ENCODE data around the gene CTH. TPM values are rescaled to one million over a fixed set of nuclear protein-coding genes. Genes with fewer than 3 reads are reported as not detected.
"Not testable (repeated sequence)": the region's sequence is repeated elsewhere in the genome, so short reads cannot be mapped to it uniquely, and the experiment has no call there.

The CTH gene
- polyA plus RNA-seq, 6 donors from 2014 or later: 0.74 to 2.2 (median 1.7) TPM; not detected in 1

DNA sequence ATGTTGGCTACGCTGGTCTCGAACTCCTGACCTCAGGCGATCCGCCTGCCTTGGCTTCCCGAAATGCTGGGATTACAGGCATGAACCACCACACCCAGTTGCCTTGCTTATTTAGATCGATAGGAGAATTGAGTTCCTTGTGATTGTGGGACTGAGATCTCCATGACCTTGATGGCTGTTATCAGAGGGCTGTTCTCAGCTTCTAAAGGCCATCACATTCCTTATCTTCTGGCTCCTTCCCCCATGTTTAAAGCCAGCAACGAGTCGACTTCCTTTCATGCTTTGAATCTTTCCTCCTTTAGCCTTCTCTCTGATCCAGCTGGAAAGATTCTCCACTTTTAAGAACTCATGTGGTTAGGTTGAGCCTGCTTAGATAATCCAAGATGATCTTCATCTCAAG lies 38.0 kb downstream of the CTH start:
- DNase-seq (no peak), ATAC-seq (ENCODE audit: low read depth in 2 of 2) (no peak)
- no peak overlapping the region for H3K4me3 Mint-ChIP-seq
- H3K27me3 Mint-ChIP-seq: peaks cover 0 to 9% (median 0%) of the 10 kb centered on the region in 3 donors
- H3K4me1 Mint-ChIP-seq: no peaks in the 10 kb centered on the region
- H3K9me3 Mint-ChIP-seq: peaks cover 0 to 1% (median 0%) of the 10 kb centered on the region in 7 donors
- peak overlapping the region in 1 of 6 donors; percentile 52 for H3K27ac Mint-ChIP-seq
- no peaks in the 10 kb centered on the region for H3K36me3 Mint-ChIP-seq

DNA sequence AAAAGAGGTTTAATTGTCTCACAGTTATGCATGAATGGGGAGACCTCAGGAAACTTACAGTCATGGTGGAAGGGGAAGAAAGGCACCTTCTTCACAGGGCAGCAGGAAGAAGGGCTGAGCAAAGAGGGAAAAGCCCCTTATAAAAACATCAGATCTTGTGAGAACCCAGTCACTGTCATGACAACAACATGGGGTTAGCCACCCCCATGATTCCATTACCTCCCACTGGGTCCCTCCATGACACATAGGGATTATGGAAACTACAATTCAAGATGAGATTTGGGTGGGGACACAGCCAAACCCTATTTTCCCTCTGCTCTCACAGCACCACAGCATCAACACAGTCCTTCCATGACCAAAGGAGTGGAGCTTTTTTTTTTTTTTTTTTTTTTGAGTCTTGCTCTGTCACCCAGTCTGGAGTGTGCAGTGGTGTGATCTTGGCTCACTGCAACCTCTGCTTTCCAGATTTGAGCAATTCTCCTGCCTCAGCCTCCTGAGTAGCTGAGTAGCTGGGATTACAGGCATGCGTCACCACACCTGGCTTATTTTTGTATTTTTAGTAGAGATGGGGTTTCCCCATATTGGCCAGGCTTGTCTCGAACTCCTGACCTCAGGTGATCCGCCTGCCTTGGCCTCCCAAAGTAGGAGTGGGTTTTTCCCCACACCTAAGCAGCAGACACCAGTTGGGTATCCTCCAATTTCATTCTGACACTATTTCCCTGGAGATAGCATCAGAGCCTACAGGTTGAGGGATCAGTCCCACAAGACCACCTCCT lies 41.3 kb downstream of the CTH start:
- H3K27ac Mint-ChIP-seq; H3K9me3 Mint-ChIP-seq; ATAC-seq (ENCODE audit: low read depth in 2 of 2); DNase-seq; H3K4me3 Mint-ChIP-seq; H3K4me1 Mint-ChIP-seq; H3K36me3 Mint-ChIP-seq: not testable (repeated sequence)
- peaks cover 0 to 18% (median 4%) of the 10 kb centered on the region in 3 donors for H3K27me3 Mint-ChIP-seq

DNA sequence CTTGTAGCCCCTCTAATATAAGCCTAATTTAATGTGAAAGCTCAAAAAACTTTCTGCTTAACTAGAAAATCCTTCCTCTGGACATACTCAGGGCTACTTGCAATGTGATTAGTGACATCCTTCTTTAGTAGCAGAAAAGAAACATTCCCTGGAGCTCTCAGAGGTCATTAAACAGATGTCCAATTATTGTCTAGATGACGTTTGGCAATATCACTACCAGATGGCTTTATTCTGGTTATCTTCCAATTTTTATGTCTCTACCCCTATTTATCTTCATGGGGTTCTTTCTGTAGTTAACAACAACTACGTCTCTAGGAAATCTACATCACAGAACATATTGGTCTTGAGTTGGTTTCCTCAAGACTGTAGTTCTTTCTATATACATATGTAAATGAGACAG lies 44.2 kb downstream of the CTH start:
- H3K27me3 Mint-ChIP-seq: peaks cover 0 to 18% (median 4%) of the 10 kb centered on the region in 3 donors
- no peak overlapping the region for H3K27ac Mint-ChIP-seq
- DNase-seq (no peak), ATAC-seq (ENCODE audit: low read depth in 2 of 2) (no peak)
- H3K4me1 Mint-ChIP-seq: no peaks in the 10 kb centered on the region
- no peaks in the 10 kb centered on the region for H3K36me3 Mint-ChIP-seq
- no peak overlapping the region for H3K4me3 Mint-ChIP-seq
- H3K9me3 Mint-ChIP-seq: peaks cover 0 to 7% (median 2%) of the 10 kb centered on the region in 7 donors

DNA sequence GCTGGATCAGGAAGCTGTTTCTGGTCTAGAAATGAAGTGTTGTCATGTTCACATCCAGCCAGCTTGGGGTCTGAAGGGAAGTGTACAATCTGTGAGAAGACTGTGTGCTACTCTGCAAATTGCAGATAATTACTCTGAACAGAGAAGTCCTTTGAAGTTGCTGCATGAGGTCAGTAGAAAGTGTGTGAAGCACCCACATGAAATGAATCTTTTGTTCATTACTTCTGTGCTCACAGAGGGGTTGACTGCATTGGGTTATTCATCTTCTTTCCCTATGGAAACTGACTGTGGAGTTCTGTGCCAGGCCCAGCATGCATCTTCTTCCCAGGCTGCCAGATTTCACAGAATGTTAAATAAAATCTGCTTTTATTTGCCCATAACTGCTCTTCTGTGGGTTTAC lies 47.1 kb downstream of the CTH start:
- no peak overlapping the region for H3K4me3 Mint-ChIP-seq
- ATAC-seq (ENCODE audit: low read depth in 2 of 2): no peak
- H3K4me1 Mint-ChIP-seq: no peaks in the 10 kb centered on the region
- H3K9me3 Mint-ChIP-seq: peaks cover 0 to 10% (median 2%) of the 10 kb centered on the region in 7 donors
- H3K27ac Mint-ChIP-seq: no peak overlapping the region
- no peak for DNase-seq
- H3K36me3 Mint-ChIP-seq: no peaks in the 10 kb centered on the region
- H3K27me3 Mint-ChIP-seq: peaks cover 0 to 18% (median 4%) of the 10 kb centered on the region in 3 donors

DNA sequence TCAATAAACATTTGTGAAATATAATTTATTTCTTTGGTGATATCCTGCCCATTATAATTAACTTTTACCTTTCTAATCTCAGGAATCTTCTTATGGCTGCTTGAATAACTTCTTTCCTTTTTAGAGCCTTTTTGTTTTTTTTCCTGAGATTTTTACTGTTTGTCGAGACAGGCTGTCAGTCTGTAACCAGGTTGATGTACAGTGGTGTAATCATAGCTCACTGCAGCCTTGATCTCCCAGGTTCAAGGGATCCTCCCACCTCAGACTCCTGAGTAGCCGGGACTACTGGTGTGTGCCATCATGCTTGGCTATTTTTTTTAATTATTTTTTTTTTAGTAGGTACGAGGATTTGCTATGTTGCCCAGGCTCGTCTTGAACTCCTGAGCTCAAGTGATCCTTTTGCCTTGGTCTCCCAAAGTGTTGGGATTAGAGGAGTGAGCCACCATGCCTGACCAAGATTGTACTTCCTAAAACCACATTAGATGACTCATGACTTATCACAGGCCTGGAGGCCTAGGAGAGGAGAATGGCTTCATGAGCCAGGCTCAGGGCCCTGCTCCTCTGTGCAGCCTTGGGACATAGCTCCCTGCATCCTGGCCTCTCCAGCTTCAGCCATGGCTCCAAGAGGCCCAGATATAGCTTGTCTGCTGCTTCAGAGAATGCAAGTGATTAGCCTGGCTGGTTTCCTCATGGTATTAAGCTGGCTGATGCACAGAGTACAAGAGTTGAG lies 48.6 kb downstream of the CTH start:
- no peak for ATAC-seq (ENCODE audit: low read depth in 2 of 2)

DNA sequence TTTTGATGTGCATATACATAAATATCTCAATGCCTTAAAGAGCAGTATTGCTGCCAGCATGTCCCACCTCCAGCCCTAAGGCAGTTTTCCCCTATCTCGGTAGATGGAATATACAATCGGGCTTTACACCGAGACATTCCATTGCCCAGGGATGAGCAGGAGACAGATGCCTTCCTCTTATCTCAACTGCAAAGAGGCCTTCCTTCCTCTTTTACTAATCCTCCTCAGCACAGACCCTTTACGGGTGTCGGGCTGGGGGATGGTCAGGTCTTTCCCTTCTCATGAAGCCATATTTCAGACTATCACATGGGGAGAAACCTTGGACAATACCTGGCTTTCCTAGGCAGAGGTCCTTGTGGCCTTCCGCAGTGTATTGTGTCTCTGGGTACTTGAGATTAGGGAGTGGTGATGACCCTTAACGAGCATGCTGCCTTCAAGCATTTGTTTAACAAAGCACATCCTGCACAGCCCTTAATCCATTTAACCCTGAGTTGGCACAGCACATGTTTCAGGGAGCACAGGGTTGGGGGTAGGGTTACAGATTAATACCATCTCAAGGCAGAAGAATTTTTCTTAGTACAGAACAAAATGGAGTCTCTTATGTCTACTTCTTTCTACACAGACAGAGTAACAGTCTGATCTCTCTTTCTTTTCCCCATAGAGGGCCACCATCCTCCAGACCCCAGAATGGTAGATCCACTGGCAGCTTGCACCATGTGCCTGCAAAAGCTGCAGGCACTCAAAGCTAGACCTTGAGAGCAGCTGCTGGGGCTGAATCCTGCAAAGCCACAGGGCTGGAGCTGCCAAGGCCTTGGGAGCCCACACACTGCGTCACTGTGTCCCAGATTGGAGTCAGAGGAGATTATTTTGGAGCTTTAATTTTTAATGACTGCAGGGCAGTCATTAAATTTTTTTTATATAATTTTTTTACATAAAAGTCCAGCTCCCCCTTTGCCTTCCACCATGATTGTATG lies 50.0 kb downstream of the CTH start:
- DNase-seq; H3K4me3 Mint-ChIP-seq; H3K36me3 Mint-ChIP-seq; H3K27me3 Mint-ChIP-seq; ATAC-seq (ENCODE audit: low read depth in 2 of 2); H3K27ac Mint-ChIP-seq; H3K4me1 Mint-ChIP-seq: not testable (repeated sequence)
- peaks cover 0 to 13% (median 4%) of the 10 kb centered on the region in 7 donors for H3K9me3 Mint-ChIP-seq

More for the DNA sequence above, 48.6 kb downstream of the CTH start:
- Mint-ChIP-seq H3K4me3 (no peak overlapping the region), H3K27ac (no peak overlapping the region), H3K4me1 (no peaks in the 10 kb centered on the region), H3K9me3 (peaks cover 0 to 12% (median 4%) of the 10 kb centered on the region in 7 donors), H3K27me3 (peaks cover 0 to 6% (median 4%) of the 10 kb centered on the region in 3 donors), H3K36me3 (peaks cover 0 to 2% of the 10 kb centered on the region in 2 donors)
- no peak for DNase-seq

DNA sequence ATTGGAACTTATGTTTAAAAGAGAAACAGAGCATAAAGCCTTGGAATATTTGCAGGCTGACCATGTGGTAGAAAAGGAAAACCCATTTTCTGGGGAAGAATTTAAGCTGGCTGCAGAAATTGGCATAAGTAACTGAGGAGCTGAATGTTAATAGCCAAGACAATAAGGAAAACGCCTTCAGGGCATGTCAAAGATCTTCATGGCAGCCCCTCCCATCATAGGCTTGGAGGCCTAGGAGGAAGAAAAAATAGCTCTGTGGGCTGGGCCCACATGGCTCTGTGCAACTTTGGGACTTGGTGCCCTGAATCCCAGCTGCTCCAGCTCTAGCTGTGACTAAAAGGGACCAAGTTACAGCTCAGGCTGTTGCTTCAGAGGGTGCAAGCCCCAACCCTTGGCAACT lies 51.5 kb downstream of the CTH start:
- Mint-ChIP-seq H3K4me1 (no peaks in the 10 kb centered on the region), H3K27me3 (peaks cover 5 to 16% (median 7%) of the 10 kb centered on the region in 3 donors), H3K27ac (no peak overlapping the region), H3K36me3 (peaks cover 0 to 6% of the 10 kb centered on the region in 2 donors), H3K9me3 (peaks cover 0 to 9% (median 1%) of the 10 kb centered on the region in 7 donors), H3K4me3 (no peak overlapping the region)
- no peak for DNase-seq
- no peak for ATAC-seq (ENCODE audit: low read depth in 2 of 2)

DNA sequence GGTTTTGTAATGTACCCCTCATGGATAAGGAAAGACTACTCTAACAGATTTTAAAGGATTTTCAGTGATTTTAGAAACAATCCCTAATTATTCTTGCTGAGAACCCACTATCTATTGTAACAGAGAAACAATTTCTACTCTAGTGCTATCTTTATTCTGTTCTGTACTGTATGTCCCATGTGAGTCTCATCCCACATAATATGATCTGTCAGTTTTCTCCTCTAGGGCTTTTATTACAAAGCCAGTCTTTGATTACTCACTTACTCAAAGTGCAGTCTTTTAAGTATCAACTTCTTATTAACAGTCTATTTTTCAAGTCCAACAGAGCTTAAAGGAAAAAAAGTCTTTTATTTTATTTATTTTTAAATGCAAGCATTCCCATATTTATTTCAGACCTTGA lies 54.8 kb downstream of the CTH start:
- peaks cover 14 to 35% (median 29%) of the 10 kb centered on the region in 3 donors for H3K27me3 Mint-ChIP-seq

DNA sequence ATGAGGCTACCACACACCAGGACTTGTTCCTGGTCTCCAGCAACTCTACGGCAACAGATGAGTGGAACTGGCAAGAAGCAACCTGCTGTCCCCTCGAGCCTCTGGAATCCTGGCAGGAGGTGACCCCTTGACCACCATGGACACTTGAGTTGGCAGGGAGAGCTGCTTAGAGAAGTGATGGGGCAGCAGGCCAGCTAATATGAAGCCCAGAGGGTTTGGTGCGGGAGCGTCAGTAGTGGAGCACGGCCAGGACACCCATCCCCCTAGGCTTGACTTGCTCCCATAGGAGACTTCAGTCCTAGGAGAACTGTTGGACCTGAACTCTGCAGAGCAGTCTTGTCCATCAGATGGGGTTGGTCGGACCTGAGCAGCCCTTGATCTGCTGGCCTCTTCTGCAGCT lies 56.5 kb downstream of the CTH start:
- Mint-ChIP-seq H3K27me3 (peaks cover 14 to 36% (median 29%) of the 10 kb centered on the region in 3 donors), H3K36me3 (peaks cover 0 to 6% of the 10 kb centered on the region in 2 donors), H3K27ac (no peak overlapping the region), H3K9me3 (peaks cover 0 to 9% (median 3%) of the 10 kb centered on the region in 7 donors), H3K4me1 (no peaks in the 10 kb centered on the region), H3K4me3 (no peak overlapping the region)
- ATAC-seq (ENCODE audit: low read depth in 2 of 2) (no peak), DNase-seq (no peak)

More for the DNA sequence above, 54.8 kb downstream of the CTH start:
- H3K4me3 Mint-ChIP-seq: no peak overlapping the region
- H3K36me3 Mint-ChIP-seq: peaks cover 0 to 6% of the 10 kb centered on the region in 2 donors
- H3K9me3 Mint-ChIP-seq: peaks cover 0 to 9% (median 3%) of the 10 kb centered on the region in 7 donors
- no peak for DNase-seq
- no peaks in the 10 kb centered on the region for H3K4me1 Mint-ChIP-seq
- no peak overlapping the region for H3K27ac Mint-ChIP-seq
- ATAC-seq (ENCODE audit: low read depth in 2 of 2): no peak

DNA sequence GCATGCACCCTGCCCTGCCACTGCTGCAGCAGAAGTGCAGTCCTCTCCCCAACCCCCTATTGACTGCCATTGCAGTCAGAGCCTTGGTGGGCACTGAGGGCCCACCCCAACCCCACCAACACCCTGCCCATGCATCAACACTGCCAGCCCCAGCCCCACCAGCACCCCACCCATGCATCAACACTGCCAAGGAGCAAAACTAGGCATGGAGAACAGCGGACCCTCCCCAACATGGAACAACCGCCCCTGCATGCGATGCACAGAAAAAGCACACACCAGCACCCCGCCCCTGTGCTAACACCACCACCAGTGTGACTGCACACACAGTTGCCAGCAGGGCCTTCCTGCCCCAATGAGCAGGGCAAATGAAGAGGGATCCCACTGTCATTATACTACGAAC lies 57.1 kb downstream of the CTH start:
- Mint-ChIP-seq H3K27me3 (peaks cover 14 to 36% (median 29%) of the 10 kb centered on the region in 3 donors), H3K4me3 (peak overlapping the region in 1 of 8 donors; percentile 26), H3K27ac (peak overlapping the region in 1 of 6 donors; percentile 18), H3K9me3 (peaks cover 0 to 9% (median 3%) of the 10 kb centered on the region in 7 donors), H3K4me1 (no peaks in the 10 kb centered on the region), H3K36me3 (peaks cover 0 to 6% of the 10 kb centered on the region in 2 donors)
- ATAC-seq (ENCODE audit: low read depth in 2 of 2): no peak
- no peak for DNase-seq

DNA sequence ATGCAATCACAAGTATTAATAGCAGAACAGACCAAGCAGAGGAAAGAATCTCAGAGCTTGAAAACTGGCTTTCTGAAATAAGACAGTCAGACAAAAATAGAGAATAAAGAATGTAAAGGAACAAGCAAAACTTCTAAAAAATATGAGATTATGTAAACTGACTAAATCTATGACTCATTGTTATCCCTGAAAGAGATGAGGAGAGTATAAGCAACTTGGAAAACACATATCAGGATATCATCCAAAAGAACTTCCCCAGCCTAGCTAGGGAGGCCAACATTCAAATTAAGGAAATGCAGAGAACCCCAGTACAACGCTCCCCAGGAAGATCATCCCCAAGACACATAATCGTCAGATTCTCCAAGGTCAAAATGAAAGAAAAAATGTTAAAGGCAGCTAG lies 58.1 kb downstream of the CTH start:
- not testable (repeated sequence) for H3K4me3 Mint-ChIP-seq; ATAC-seq (ENCODE audit: low read depth in 2 of 2); H3K27ac Mint-ChIP-seq; H3K9me3 Mint-ChIP-seq; H3K4me1 Mint-ChIP-seq; DNase-seq; H3K36me3 Mint-ChIP-seq
- peaks cover 14 to 36% (median 29%) of the 10 kb centered on the region in 3 donors for H3K27me3 Mint-ChIP-seq

DNA sequence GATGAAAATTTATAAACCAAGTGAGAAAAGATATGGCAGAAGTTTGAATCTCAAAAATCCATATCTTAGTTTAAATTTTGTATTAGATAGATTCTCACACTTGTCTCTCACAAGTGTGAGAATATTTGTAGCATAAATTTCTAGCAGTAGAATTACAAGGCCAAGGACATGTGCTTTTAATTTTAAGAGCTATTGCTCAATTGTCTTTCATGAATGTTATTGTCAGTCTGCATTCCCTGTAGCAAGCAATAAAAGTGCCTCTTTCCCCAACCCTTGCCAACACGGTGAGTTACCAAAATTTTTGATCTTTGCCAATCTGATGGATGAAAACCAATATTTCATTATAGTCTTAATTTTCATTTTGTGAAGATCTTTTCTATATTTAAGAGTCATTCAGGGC lies 64.0 kb downstream of the CTH start:
- Mint-ChIP-seq H3K27me3 (peaks cover 0 to 10% (median 4%) of the 10 kb centered on the region in 3 donors), H3K9me3 (peaks cover 0 to 6% (median 0%) of the 10 kb centered on the region in 7 donors), H3K27ac (no peak overlapping the region), H3K4me1 (no peaks in the 10 kb centered on the region), H3K36me3 (no peaks in the 10 kb centered on the region), H3K4me3 (no peak overlapping the region)
- ATAC-seq (ENCODE audit: low read depth in 2 of 2) (no peak), DNase-seq (no peak)

DNA sequence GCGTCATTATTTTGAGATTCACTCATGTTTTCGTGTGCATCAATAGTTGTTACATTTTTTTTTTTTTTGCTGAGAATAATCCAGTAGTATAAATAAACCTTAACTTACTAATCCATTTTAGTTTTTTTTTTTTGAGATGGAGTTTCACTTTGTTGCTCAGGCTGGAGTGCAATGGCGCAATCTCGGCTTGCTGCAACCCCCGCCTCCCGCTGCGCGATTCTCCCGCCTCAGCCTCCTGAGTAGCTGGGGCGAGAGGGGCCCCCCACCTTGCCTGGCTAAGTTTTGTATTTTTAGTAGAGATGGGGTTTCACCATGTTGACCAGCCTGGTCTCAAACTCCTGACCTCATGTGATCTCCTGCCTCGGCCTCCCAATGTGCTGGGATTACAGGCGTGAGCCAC lies 66.0 kb downstream of the CTH start:
- DNase-seq (no peak), ATAC-seq (ENCODE audit: low read depth in 2 of 2) (no peak)
- H3K4me1 Mint-ChIP-seq: no peaks in the 10 kb centered on the region
- H3K27ac Mint-ChIP-seq: no peak overlapping the region
- peaks cover 0 to 4% (median 0%) of the 10 kb centered on the region in 3 donors for H3K27me3 Mint-ChIP-seq
- H3K4me3 Mint-ChIP-seq: no peak overlapping the region
- H3K36me3 Mint-ChIP-seq: no peaks in the 10 kb centered on the region
- peaks cover 0 to 6% (median 0%) of the 10 kb centered on the region in 7 donors for H3K9me3 Mint-ChIP-seq
